HUES48 (cell line): ENCODE data around the gene INF2.
A peak's percentile ranks its signal among the peaks of the same experiment; 100 is the strongest.
"Not testable (repeated sequence)": the region's sequence is repeated elsewhere in the genome, so short reads cannot be mapped to it uniquely, and the experiment has no call there.

Experiments
- H3K27ac ChIP-seq: one replicate; pipeline ENCODE4 v1.7.0; 2013; ENCODE audit warnings: low read depth, low read length, inconsistent platforms
- H3K27me3 ChIP-seq: 2 replicates; pipeline ENCODE4 v1.6.1; 2013; ENCODE audit warnings: mild to moderate bottlenecking, low read length; ENCODE audit not compliant: control insufficient read depth, insufficient read depth
- H3K36me3 ChIP-seq: 2 replicates; pipeline ENCODE4 v1.6.1; 2013; ENCODE audit warnings: low read length; ENCODE audit not compliant: control insufficient read depth, insufficient read depth
- H3K4me1 ChIP-seq: 2 replicates; pipeline ENCODE4 v1.6.1; 2013; ENCODE audit warnings: mild to moderate bottlenecking, low read length; ENCODE audit not compliant: control insufficient read depth, insufficient read depth
- H3K4me3 ChIP-seq: 2 replicates; pipeline ENCODE4 v1.5.1; 2013; ENCODE audit warnings: mild to moderate bottlenecking, low read depth, low read length
- H3K9ac ChIP-seq: 2 replicates; pipeline ENCODE4 v1.6.1; 2013; ENCODE audit warnings: mild to moderate bottlenecking, low read depth, low read length, moderate library complexity
- H3K9me3 ChIP-seq: 2 replicates; pipeline ENCODE4 v1.6.1; 2013; ENCODE audit warnings: low read length; ENCODE audit not compliant: control insufficient read depth, insufficient read depth

INF2 gene

GRCh38 chr14:104750753-104751057, 61.3 kb downstream of the INF2 start:
- H3K4me1 ChIP-seq, H3K9ac ChIP-seq, H3K27ac ChIP-seq, H3K27me3 ChIP-seq, H3K4me3 ChIP-seq: not testable (repeated sequence)
- Histone ChIP-seq H3K9me3 (peaks cover 13% of the 10 kb centered on the region; the same call in 1 of the 2 replicates), H3K36me3 (peaks cover 11% of the 10 kb centered on the region)

GRCh38 chr14:104751539-104752422, 62.4 kb downstream of the INF2 start:
- H3K27me3 ChIP-seq, result no peaks in the 10 kb centered on the region
- peak overlapping the region; percentile 100 for H3K4me3 ChIP-seq
- H3K9me3 ChIP-seq, result peaks cover 13% of the 10 kb centered on the region; the same call in 1 of the 2 replicates
- H3K36me3 ChIP-seq, result peaks cover 22% of the 10 kb centered on the region
- 0 out of 2 replicates have a peak overlapping the region, but pooled peaks have one; percentile 35 for H3K9ac ChIP-seq
- H3K27ac ChIP-seq, result peak overlapping the region; percentile 84
- H3K4me1 ChIP-seq, result peaks cover 7% of the 10 kb centered on the region; the same call in 1 of the 2 replicates

DNA sequence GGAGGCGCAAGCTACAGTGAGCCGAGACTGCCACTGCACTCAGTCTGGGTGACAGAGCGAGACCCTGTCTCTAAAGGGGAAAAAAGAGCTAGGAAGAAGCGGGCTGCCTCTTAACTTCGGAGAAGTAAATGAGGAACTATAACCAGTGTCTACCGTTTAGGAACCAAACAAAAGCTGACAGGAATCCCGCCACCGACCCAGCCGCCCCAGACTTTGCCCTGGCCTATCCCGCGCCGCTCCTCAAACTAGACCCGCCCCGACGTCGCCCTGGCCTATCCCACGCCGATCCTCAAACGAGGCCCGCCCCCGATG, 63.0 kb downstream of the INF2 start:
- 0 out of 2 replicates have a peak overlapping the region, but pooled peaks have one; percentile 35 for H3K9ac ChIP-seq
- H3K36me3 ChIP-seq, result peaks cover 28% of the 10 kb centered on the region
- H3K27me3 ChIP-seq, result no peaks in the 10 kb centered on the region
- peak overlapping the region; percentile 84 for H3K27ac ChIP-seq
- peaks cover 7% of the 10 kb centered on the region; the same call in 1 of the 2 replicates for H3K4me1 ChIP-seq
- H3K4me3 ChIP-seq, result peak overlapping the region; percentile 100
- peaks cover 13% of the 10 kb centered on the region; the same call in 1 of the 2 replicates for H3K9me3 ChIP-seq

DNA sequence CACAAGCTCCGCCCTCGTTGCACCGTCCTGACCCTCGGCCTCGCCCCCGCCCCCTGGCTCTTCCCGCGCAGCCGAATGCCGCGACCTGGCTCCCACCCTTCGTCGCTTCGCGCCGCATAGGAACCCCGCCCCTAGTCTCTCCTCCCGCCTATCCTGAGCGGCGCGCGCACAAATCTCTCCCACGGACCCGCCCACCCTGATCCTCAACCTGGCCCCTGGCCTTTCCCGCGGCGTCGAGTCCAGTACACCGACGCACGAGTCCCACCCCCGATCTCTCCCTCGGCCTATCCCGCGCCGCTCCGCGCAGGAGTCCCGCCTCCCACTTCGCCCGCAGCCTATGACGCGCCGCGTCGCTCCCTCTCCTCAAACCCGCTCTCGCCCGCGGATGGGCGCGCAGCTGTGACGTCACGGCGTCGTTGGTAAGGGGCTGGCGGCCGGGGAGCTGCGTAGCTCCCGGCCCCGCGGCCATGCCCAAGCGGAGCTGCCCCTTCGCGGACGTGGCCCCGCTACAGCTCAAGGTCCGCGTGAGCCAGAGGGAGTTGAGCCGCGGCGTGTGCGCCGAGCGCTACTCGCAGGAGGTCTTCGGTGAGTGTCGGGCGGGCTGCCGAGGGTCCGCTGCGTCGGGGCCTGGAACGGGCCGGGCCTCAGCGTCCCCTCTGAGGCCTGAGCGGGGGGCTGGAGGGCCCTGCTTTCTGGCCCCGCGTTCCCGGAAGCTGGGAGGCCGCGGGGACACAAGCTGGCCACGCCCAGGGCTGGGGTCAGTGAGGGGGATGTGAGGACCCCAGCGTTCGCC, 63.5 kb downstream of the INF2 start, which contains the start of gene SIVA1:
Gene SIVA1, plus strand, starts transcription at position 413 of the 793 bp plus-strand sequence. Its CDS starts 55 bp downstream, at position 468.
- Histone ChIP-seq H3K4me3 (peak within 1 kb of the TSS; percentile 100), H3K9ac (peak within 1 kb of the TSS; percentile 96), H3K27me3 (no peaks in the 10 kb centered on the region), H3K4me1 (peaks cover 7% of the 10 kb centered on the region; the same call in 1 of the 2 replicates), H3K9me3 (peaks cover 13% of the 10 kb centered on the region; the same call in 1 of the 2 replicates), H3K36me3 (peaks cover 33% of the 10 kb centered on the region), H3K27ac (peak within 1 kb of the TSS; percentile 85)

GRCh38 chr14:104753528-104754212, 64.3 kb downstream of the INF2 start:
- peak overlapping the region; percentile 100 for H3K4me3 ChIP-seq
- H3K4me1 ChIP-seq, result peaks cover 7% of the 10 kb centered on the region; the same call in 1 of the 2 replicates
- H3K27ac ChIP-seq, result peak overlapping the region; percentile 85
- H3K9me3 ChIP-seq, result peaks cover 13% of the 10 kb centered on the region; the same call in 1 of the 2 replicates
- H3K27me3 ChIP-seq, result no peaks in the 10 kb centered on the region
- peak overlapping the region; percentile 96 for H3K9ac ChIP-seq
- peaks cover 39% of the 10 kb centered on the region for H3K36me3 ChIP-seq

- Histone ChIP-seq H3K4me1 (peaks cover 7% of the 10 kb centered on the region; the same call in 1 of the 2 replicates), H3K27me3 (no peaks in the 10 kb centered on the region), H3K9ac (no peak overlapping the region), H3K4me3 (peak overlapping the region; percentile 100), H3K9me3 (peaks cover 13% of the 10 kb centered on the region; the same call in 1 of the 2 replicates), H3K27ac (no peak overlapping the region), H3K36me3 (peaks cover 46% of the 10 kb centered on the region)
These were observed 64.9 kb downstream of the INF2 start for GRCh38 chr14:104754213-104754851.

GRCh38 chr14:104755621-104756020, 66.2 kb downstream of the INF2 start:
- no peak overlapping the region for H3K27ac ChIP-seq
- H3K36me3 ChIP-seq, result peaks cover 55% of the 10 kb centered on the region
- peaks cover 6% of the 10 kb centered on the region; the same call in 1 of the 2 replicates for H3K9me3 ChIP-seq
- no peak overlapping the region for H3K4me3 ChIP-seq
- H3K4me1 ChIP-seq, result peaks cover 7% of the 10 kb centered on the region; the same call in 1 of the 2 replicates
- H3K27me3 ChIP-seq, result no peaks in the 10 kb centered on the region
- no peak overlapping the region for H3K9ac ChIP-seq

DNA sequence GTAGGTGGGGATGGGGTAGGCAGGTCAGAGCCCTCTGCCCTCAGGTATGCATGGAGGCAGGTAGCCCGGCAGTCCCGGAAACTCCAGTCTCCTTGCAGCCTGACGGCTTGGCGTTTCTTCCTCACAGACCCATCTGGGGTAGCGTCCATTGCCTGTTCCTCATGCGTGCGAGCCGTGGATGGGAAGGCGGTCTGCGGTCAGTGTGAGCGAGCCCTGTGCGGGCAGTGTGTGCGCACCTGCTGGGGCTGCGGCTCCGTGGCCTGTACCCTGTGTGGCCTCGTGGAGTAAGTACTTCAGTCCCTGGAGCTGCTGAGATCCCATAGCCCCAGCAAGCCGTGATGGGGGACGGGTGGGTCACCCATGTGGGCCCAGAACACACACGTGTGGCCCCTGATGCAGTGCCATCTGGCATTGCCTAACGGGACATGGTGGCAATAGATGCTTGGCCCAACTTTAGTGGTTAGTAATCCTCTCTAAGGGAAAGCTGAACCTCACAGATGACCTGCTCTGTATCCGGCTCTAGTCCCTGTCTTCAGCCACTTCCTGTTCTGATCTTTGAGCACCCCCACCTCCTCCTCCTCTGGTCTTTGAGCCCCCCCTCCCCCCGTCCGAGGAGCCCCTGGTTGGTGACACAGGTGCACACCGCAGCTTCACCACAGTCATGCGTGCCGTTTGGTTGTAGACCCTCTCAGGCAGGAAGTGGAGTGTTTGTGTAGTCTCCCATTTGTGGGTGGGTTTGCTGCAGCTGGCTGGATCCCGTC, 67.2 kb downstream of the INF2 start:
- no peak overlapping the region for H3K27ac ChIP-seq
- H3K9ac ChIP-seq, result no peak overlapping the region
- H3K36me3 ChIP-seq, result peaks cover 55% of the 10 kb centered on the region
- H3K4me1 ChIP-seq, result peaks cover 7% of the 10 kb centered on the region; the same call in 1 of the 2 replicates
- no peaks in the 10 kb centered on the region for H3K27me3 ChIP-seq
- H3K9me3 ChIP-seq, result peaks cover 6% of the 10 kb centered on the region; the same call in 1 of the 2 replicates
- no peak overlapping the region for H3K4me3 ChIP-seq

DNA sequence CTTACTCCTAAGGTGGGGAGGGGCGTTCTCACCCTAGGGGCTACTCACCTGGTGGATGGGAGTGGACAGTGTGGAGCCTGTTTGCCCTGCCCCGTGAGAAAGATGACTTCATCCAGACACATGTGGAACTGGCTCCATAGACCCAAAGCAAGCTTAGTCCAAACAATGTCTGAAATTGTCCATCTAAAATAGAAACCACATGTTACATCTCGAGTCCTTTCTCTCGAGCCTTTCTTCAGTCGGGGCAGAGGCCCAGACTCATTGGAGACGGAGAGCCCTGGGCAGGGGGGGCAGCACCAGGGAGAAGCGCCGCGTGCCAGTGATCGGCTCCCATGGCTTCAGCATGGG, 67.8 kb downstream of the INF2 start:
- Histone ChIP-seq H3K9me3 (peaks cover 2% of the 10 kb centered on the region; the same call in 1 of the 2 replicates), H3K9ac (no peak overlapping the region), H3K4me1 (peaks cover 7% of the 10 kb centered on the region; the same call in 1 of the 2 replicates), H3K4me3 (no peak overlapping the region), H3K27me3 (no peaks in the 10 kb centered on the region), H3K36me3 (peaks cover 58% of the 10 kb centered on the region), H3K27ac (no peak overlapping the region)
